WTC11 (cell line): ENCODE results near the gene COG2. TPM values are rescaled to one million over a fixed set of nuclear protein-coding genes. Genes with fewer than 3 reads are reported as not detected.

Source experiments
- ATAC-seq: fragments of 200-7000 bp; cut with Tn5 transposase; 2 replicates; pipeline ENCODE4 v1.10.0; 2021; ENCODE audit warnings: mild to moderate bottlenecking, moderate library complexity
- CTCF ChIA-PET: fragments of 300-600 bp; sonication (Branson Sonifier 250); formaldehyde crosslinking; loops from one replicate; lab custom pipeline; 2021; ENCODE audit warnings: antibody characterized with exemption; lab: Charles Lee
- POLR2A ChIA-PET: fragments of 350-600 bp; sonication (Branson Sonifier 250); formaldehyde crosslinking; loops from one replicate; lab custom pipeline; 2021; ENCODE audit warnings: antibody characterized with exemption; lab: Charles Lee
- DNase-seq: peaks from one replicate; pipeline ENCODE4 v3.0.0; 2021; ENCODE audit warnings: low spot score
- H3K27ac Mint-ChIP-seq: 2 replicates; pipeline ENCODE4 v1.8.0; 2021; ENCODE audit warnings: mixed read lengths
- H3K27me3 Mint-ChIP-seq: 2 replicates; pipeline ENCODE4 v1.8.0; 2021; ENCODE audit warnings: low read depth, mild to moderate bottlenecking, moderate library complexity, mixed read lengths
- H3K36me3 Mint-ChIP-seq: 2 replicates; pipeline ENCODE4 v1.8.0; 2021; ENCODE audit warnings: mixed read lengths
- H3K4me1 Mint-ChIP-seq: 2 replicates; pipeline ENCODE4 v1.8.0; 2022; ENCODE audit warnings: mixed read lengths
- H3K4me3 Mint-ChIP-seq: 2 replicates; pipeline ENCODE4 v1.8.0; 2021; ENCODE audit warnings: mild to moderate bottlenecking, moderate library complexity, mixed read lengths
- H3K9me3 Mint-ChIP-seq: 2 replicates; pipeline ENCODE4 v1.8.0; 2021; ENCODE audit warnings: mixed read lengths
- GRHL2 ChIP-seq: fragments of 250-450 bp; sonication (Bioruptor Pico); IDR thresholded peaks from 2 replicates; pipeline ENCODE4 v1.8.0; 2022; ENCODE audit warnings: mild to moderate bottlenecking, moderate library complexity; ENCODE audit not compliant: insufficient replicate concordance, severe bottlenecking
- JUN ChIP-seq: sonication (generic); formaldehyde crosslinking; IDR thresholded peaks from 2 replicates; pipeline ENCODE4 v1.8.0; 2023; ENCODE audit warnings: mild to moderate bottlenecking, missing genetic modification reagents
- KAT7 ChIP-seq: sonication (generic); formaldehyde crosslinking; IDR thresholded peaks from 2 replicates; pipeline ENCODE4 v1.8.1; 2023; ENCODE audit warnings: missing genetic modification reagents, mild to moderate bottlenecking, borderline replicate concordance
- MYBL2 ChIP-seq: sonication (generic); formaldehyde crosslinking; IDR thresholded peaks from 2 replicates; pipeline ENCODE4 v1.8.1; 2023; ENCODE audit warnings: mild to moderate bottlenecking, moderate library complexity, missing genetic modification reagents
- NFATC4 ChIP-seq: fragments of 250-450 bp; sonication (Bioruptor Pico); IDR thresholded peaks from 2 replicates; pipeline ENCODE4 v1.9.0; 2021; ENCODE audit warnings: mild to moderate bottlenecking
- NFE2L1 ChIP-seq: sonication (generic); formaldehyde crosslinking; IDR thresholded peaks from 2 replicates; pipeline ENCODE4 v1.8.1; 2023; ENCODE audit warnings: missing genetic modification reagents
- RORB ChIP-seq: fragments of 250-450 bp; sonication (Bioruptor Pico); IDR thresholded peaks from 2 replicates; pipeline ENCODE4 v1.9.0; 2021; ENCODE audit warnings: mild to moderate bottlenecking
- TCF7 ChIP-seq: sonication (generic); formaldehyde crosslinking; IDR thresholded peaks from 2 replicates; pipeline ENCODE4 v1.8.0; 2022; ENCODE audit warnings: mild to moderate bottlenecking, low read depth, missing genetic modification reagents, moderate library complexity
- ZBTB21 ChIP-seq: sonication (generic); formaldehyde crosslinking; IDR thresholded peaks from 2 replicates; pipeline ENCODE4 v1.8.1; 2023; ENCODE audit warnings: mild to moderate bottlenecking, missing genetic modification reagents, borderline replicate concordance
- ZNF138 ChIP-seq: sonication (generic); formaldehyde crosslinking; conservative IDR thresholded peaks from 2 replicates; pipeline ENCODE4 v1.8.1; 2022; ENCODE audit warnings: mild to moderate bottlenecking, moderate library complexity, missing genetic modification reagents
- ZNF219 ChIP-seq: sonication (generic); formaldehyde crosslinking; IDR thresholded peaks from 2 replicates; pipeline ENCODE4 v1.8.0; 2023; ENCODE audit warnings: missing genetic modification reagents, mild to moderate bottlenecking, borderline replicate concordance
- ZNF232 ChIP-seq: sonication (generic); formaldehyde crosslinking; IDR thresholded peaks from 2 replicates; pipeline ENCODE4 v1.8.0; 2022; ENCODE audit warnings: mild to moderate bottlenecking, missing genetic modification reagents
- ZNF423 ChIP-seq: fragments of 250-450 bp; sonication (Bioruptor Pico); IDR thresholded peaks from 2 replicates; pipeline ENCODE4 v2.1.2; 2022; ENCODE audit warnings: mild to moderate bottlenecking, moderate library complexity
- total RNA-seq: library from RNA; stranded (reverse); gene quantifications from 3 replicates; pipeline ENCODE4 v1.2.3, GENCODE V29; 2021
- TF ChIP-seq, protein P1 (sequence below): sonication (generic); formaldehyde crosslinking; IDR thresholded peaks from 2 replicates; pipeline ENCODE4 v1.8.1; 2022; ENCODE audit warnings: mild to moderate bottlenecking, missing genetic modification reagents, moderate library complexity, borderline replicate concordance
- TF ChIP-seq, protein P2 (sequence below): sonication (generic); formaldehyde crosslinking; IDR thresholded peaks from 2 replicates; pipeline ENCODE4 v1.8.0; 2023; ENCODE audit warnings: mild to moderate bottlenecking, missing genetic modification reagents
- TF ChIP-seq, protein P3 (sequence below): sonication (generic); formaldehyde crosslinking; IDR thresholded peaks from 2 replicates; pipeline ENCODE4 v1.8.0; 2023; ENCODE audit warnings: missing genetic modification reagents
- TF ChIP-seq, protein P4 (sequence below): sonication (generic); formaldehyde crosslinking; IDR thresholded peaks from 2 replicates; pipeline ENCODE4 v1.8.1; 2022; ENCODE audit warnings: missing genetic modification reagents, borderline replicate concordance
- TF ChIP-seq, protein P5 (sequence below): fragments of 250-450 bp; sonication (Bioruptor Pico); IDR thresholded peaks from 2 replicates; pipeline ENCODE4 v1.9.0; 2021; ENCODE audit warnings: moderate library complexity, mild to moderate bottlenecking, inconsistent platforms, borderline replicate concordance
- TF ChIP-seq, protein P6 (sequence below): sonication (generic); formaldehyde crosslinking; IDR thresholded peaks from 2 replicates; pipeline ENCODE4 v1.8.1; 2022; ENCODE audit warnings: low read depth, mild to moderate bottlenecking, moderate library complexity, missing genetic modification reagents, borderline replicate concordance
- TF ChIP-seq, protein P7 (sequence below): sonication (generic); formaldehyde crosslinking; IDR thresholded peaks from 2 replicates; pipeline ENCODE4 v1.8.1; 2022; ENCODE audit warnings: mild to moderate bottlenecking, moderate library complexity, missing genetic modification reagents
- TF ChIP-seq, protein P8 (sequence below): sonication (generic); formaldehyde crosslinking; IDR thresholded peaks from 2 replicates; pipeline ENCODE4 v1.8.0; 2022; ENCODE audit warnings: mild to moderate bottlenecking, missing genetic modification reagents

The COG2 gene
- total RNA-seq, 1 experiment from 2014 or later, result 30.9 TPM

DNA sequence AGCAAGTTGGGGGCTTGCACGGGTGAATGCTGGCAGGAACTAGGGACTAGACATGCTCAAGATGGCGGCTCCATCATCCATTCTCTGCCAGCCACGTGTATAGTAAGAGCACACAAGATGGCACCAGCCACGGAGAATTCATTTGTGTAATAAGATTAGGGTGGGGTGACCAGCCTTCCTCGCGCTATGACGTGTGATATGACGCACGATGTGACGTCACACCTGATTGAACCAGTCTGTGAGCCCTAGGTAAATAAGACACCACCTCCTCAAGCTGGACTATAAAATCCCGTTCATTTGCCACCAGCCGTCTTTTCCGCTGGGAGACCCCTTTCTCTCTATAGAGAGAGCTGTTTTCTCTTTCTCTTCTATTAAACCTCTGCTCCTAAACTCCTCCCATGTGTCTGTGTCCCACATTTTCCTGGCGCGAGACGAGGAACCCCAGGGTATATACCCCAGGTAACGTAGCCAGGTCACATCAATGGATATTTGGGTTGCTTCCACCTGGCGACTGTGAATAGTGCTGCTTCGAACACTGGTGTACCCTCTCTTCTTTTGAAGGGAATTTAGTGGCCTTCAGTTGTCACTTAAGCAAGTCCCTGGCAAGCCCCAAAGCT lies 18.1 kb upstream of the COG2 start (continued):
- TF ChIP-seq, protein P1, sequence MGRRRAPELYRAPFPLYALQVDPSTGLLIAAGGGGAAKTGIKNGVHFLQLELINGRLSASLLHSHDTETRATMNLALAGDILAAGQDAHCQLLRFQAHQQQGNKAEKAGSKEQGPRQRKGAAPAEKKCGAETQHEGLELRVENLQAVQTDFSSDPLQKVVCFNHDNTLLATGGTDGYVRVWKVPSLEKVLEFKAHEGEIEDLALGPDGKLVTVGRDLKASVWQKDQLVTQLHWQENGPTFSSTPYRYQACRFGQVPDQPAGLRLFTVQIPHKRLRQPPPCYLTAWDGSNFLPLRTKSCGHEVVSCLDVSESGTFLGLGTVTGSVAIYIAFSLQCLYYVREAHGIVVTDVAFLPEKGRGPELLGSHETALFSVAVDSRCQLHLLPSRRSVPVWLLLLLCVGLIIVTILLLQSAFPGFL (CRISPR knock-in tag), result no peak
- TF ChIP-seq GRHL2 (CRISPR knock-in tag), result no peak
- no peak for TF ChIP-seq NFE2L1 (CRISPR knock-in tag)
- TF ChIP-seq, protein P2, sequence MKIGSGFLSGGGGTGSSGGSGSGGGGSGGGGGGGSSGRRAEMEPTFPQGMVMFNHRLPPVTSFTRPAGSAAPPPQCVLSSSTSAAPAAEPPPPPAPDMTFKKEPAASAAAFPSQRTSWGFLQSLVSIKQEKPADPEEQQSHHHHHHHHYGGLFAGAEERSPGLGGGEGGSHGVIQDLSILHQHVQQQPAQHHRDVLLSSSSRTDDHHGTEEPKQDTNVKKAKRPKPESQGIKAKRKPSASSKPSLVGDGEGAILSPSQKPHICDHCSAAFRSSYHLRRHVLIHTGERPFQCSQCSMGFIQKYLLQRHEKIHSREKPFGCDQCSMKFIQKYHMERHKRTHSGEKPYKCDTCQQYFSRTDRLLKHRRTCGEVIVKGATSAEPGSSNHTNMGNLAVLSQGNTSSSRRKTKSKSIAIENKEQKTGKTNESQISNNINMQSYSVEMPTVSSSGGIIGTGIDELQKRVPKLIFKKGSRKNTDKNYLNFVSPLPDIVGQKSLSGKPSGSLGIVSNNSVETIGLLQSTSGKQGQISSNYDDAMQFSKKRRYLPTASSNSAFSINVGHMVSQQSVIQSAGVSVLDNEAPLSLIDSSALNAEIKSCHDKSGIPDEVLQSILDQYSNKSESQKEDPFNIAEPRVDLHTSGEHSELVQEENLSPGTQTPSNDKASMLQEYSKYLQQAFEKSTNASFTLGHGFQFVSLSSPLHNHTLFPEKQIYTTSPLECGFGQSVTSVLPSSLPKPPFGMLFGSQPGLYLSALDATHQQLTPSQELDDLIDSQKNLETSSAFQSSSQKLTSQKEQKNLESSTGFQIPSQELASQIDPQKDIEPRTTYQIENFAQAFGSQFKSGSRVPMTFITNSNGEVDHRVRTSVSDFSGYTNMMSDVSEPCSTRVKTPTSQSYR (CRISPR knock-in tag), result no peak
- no peak for TF ChIP-seq KAT7 (CRISPR knock-in tag)
- TF ChIP-seq MYBL2 (CRISPR knock-in tag), result no peak
- no peak for TF ChIP-seq TCF7
- TF ChIP-seq ZNF138 (CRISPR knock-in tag), result no peak
- no peak for TF ChIP-seq ZNF232 (CRISPR knock-in tag)
- TF ChIP-seq, protein P3, sequence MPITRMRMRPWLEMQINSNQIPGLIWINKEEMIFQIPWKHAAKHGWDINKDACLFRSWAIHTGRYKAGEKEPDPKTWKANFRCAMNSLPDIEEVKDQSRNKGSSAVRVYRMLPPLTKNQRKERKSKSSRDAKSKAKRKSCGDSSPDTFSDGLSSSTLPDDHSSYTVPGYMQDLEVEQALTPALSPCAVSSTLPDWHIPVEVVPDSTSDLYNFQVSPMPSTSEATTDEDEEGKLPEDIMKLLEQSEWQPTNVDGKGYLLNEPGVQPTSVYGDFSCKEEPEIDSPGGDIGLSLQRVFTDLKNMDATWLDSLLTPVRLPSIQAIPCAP (CRISPR knock-in tag), result no peak

DNA sequence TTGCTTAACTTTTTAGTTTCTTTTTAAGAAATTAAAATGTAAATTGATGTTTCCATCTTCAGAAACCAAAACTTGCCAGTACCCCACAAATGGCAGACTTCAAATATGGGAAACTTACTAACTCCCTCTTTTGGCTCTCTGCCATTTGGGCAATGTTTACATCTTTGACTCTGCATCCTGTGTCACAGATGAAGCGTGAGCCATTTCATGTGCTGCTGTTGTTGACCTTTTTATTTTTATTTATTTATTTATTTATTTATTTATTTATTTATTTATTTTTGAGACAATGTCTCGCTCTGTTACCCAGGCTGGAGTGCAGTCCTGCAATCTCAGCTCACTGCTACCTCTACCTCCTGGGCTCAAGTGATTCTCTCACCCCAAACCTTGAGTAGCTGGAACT lies 16.0 kb upstream of the COG2 start:
- no peak for DNase-seq
- H3K4me3 Mint-ChIP-seq, result no peak overlapping the region
- POLR2A ChIA-PET, result no interaction called here
- 0 out of 2 replicates have a peak, but pooled peaks cover 2% of the 10 kb centered on the region for H3K27me3 Mint-ChIP-seq
- TF ChIP-seq, protein P4, sequence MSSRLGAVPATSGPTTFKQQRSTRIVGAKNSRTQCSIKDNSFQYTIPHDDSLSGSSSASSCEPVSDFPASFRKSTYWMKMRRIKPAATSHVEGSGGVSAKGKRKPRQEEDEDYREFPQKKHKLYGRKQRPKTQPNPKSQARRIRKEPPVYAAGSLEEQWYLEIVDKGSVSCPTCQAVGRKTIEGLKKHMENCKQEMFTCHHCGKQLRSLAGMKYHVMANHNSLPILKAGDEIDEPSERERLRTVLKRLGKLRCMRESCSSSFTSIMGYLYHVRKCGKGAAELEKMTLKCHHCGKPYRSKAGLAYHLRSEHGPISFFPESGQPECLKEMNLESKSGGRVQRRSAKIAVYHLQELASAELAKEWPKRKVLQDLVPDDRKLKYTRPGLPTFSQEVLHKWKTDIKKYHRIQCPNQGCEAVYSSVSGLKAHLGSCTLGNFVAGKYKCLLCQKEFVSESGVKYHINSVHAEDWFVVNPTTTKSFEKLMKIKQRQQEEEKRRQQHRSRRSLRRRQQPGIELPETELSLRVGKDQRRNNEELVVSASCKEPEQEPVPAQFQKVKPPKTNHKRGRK (CRISPR knock-in tag), result no peak
- TF ChIP-seq, protein P5, sequence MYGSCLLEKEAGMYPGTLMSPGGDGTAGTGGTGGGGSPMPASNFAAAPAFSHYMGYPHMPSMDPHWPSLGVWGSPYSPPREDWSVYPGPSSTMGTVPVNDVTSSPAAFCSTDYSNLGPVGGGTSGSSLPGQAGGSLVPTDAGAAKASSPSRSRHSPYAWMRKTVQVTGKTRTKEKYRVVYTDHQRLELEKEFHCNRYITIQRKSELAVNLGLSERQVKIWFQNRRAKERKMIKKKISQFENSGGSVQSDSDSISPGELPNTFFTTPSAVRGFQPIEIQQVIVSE (CRISPR knock-in tag), result no peak
- no peak for TF ChIP-seq ZNF219
- no peak for TF ChIP-seq ZNF423 (CRISPR knock-in tag)
- no peak for TF ChIP-seq NFATC4 (CRISPR knock-in tag)
- TF ChIP-seq MYBL2 (CRISPR knock-in tag), result no peak
- no peak for TF ChIP-seq ZBTB21 (CRISPR knock-in tag)
- TF ChIP-seq, protein P6, sequence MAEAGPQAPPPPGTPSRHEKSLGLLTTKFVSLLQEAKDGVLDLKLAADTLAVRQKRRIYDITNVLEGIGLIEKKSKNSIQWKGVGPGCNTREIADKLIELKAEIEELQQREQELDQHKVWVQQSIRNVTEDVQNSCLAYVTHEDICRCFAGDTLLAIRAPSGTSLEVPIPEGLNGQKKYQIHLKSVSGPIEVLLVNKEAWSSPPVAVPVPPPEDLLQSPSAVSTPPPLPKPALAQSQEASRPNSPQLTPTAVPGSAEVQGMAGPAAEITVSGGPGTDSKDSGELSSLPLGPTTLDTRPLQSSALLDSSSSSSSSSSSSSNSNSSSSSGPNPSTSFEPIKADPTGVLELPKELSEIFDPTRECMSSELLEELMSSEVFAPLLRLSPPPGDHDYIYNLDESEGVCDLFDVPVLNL, result no peak
- TF ChIP-seq, protein P7, sequence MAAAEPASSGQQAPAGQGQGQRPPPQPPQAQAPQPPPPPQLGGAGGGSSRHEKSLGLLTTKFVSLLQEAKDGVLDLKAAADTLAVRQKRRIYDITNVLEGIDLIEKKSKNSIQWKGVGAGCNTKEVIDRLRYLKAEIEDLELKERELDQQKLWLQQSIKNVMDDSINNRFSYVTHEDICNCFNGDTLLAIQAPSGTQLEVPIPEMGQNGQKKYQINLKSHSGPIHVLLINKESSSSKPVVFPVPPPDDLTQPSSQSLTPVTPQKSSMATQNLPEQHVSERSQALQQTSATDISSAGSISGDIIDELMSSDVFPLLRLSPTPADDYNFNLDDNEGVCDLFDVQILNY, result no peak
- TF ChIP-seq, protein P8, sequence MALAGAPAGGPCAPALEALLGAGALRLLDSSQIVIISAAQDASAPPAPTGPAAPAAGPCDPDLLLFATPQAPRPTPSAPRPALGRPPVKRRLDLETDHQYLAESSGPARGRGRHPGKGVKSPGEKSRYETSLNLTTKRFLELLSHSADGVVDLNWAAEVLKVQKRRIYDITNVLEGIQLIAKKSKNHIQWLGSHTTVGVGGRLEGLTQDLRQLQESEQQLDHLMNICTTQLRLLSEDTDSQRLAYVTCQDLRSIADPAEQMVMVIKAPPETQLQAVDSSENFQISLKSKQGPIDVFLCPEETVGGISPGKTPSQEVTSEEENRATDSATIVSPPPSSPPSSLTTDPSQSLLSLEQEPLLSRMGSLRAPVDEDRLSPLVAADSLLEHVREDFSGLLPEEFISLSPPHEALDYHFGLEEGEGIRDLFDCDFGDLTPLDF (CRISPR knock-in tag), result no peak
- TF ChIP-seq JUN (CRISPR knock-in tag), result no peak
- no peak for TF ChIP-seq RORB (CRISPR knock-in tag)
- TF ChIP-seq, all 79 proteins: peak for 0
- Mint-ChIP-seq H3K4me1 (peaks cover 10% of the 10 kb centered on the region; the same call in 1 of the 2 replicates), H3K36me3 (no peaks in the 10 kb centered on the region), H3K9me3 (no peaks in the 10 kb centered on the region), H3K27ac (no peak overlapping the region)
- no peak for ATAC-seq
- CTCF ChIA-PET, result no interaction called here
